ENCODE measurements around the gene HIF1A.
A peak's percentile ranks its signal among the peaks of the same experiment; 100 is the strongest.
"Not testable (repeated sequence)": the region's sequence is repeated elsewhere in the genome, so short reads cannot be mapped to it uniquely, and the experiment has no call there.

HIF1A gene

GRCh38 chr14:61710853-61711817, 15.8 kb downstream of the HIF1A start:
- DNase-seq: peak; percentile 32

DNA sequence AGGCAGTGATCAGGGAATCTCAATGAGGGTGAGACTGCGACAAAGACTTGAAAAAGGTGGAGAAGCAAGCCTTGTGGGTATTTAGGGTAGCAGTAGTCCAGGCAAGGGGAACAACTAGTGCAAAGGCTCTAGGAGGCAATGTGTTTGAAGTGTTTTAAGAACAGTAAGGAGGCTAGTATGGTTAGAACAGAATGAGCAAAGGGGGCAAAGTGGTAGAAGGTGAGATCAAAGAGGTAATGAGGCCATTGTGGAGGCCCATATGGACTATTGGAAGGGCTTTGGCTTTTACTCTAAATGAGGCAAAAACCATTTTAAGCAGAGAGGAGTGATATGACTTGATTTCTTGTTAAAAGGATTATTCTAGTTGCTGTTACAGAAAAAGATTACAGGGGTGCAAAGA, 16.8 kb downstream of the HIF1A start:
- no peak for DNase-seq

- DNase-seq: no peak
These were observed 18.6 kb downstream of the HIF1A start for GRCh38 chr14:61713724-61714437.

- no peak for DNase-seq
These were observed 21.6 kb downstream of the HIF1A start for GRCh38 chr14:61716956-61717355.

- no peak for DNase-seq
These were observed 22.7 kb downstream of the HIF1A start for GRCh38 chr14:61718039-61718438.

DNA sequence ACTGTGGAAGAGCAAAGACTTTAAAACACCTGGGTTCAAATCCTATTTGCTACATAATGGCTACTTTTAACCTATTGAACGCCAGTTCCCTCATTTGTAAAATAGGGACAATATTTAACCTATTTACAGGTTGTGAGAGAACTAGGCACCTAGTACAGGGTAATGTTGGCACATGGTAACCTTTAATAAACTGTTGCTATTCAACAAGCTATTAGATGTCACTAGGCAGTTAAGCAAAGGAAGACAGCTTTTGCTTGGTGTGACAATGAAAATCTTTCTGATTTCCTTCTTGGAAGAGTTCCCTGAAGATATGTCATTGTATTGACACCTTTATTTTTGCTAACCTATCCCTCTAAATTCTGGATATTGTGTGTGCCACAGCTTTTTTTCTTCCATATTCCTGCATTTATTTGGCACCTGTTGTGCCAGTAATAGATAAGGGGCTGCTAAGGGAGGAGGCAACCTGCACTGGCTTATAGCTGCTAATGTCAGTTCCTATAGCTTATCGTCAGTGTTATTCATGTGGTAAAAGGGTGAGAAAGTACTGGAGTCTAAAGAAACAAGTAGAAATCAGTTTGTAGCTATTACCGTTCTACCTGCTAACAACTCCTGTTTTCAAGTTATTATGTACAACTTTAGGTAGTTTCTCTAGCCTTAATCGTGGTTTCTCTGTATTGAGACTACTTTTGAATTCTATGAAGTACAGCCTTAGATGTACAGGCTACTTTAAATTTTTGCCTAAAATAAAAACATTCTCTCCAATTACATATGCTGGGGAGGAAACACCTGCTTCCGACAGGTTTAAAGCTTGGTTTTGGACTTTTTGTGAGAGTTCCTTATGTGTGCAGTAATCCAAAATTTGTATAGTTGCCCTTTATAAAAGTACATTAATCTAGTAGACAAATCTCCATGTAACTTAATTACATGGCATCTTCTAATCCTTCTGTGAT, 24.3 kb downstream of the HIF1A start:
- no peak for DNase-seq

GRCh38 chr14:61720294-61720661, 25.0 kb downstream of the HIF1A start:
- no peak for DNase-seq

- no peak for DNase-seq
These were observed 25.4 kb downstream of the HIF1A start for GRCh38 chr14:61720741-61721140.

GRCh38 chr14:61724133-61724532, 28.8 kb downstream of the HIF1A start:
- no peak for DNase-seq

GRCh38 chr14:61726778-61727658, 31.7 kb downstream of the HIF1A start:
- DNase-seq: no peak

- DNase-seq: no peak
These were observed 35.6 kb downstream of the HIF1A start for GRCh38 chr14:61730756-61731373.

DNA sequence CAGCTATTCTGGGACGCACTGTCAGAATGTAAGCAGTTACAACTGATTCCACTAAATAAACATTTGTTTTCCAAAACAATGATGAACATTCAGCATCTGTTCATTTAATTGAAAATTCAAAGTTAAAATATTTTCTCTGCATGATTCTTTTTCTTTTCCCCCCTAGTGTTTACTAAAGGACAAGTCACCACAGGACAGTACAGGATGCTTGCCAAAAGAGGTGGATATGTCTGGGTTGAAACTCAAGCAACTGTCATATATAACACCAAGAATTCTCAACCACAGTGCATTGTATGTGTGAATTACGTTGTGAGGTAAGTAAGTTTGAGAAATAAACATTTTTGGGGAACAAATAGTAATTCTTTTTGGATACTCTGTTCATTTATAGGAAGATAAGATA, 38.7 kb downstream of the HIF1A start:
- DNase-seq: no peak

DNA sequence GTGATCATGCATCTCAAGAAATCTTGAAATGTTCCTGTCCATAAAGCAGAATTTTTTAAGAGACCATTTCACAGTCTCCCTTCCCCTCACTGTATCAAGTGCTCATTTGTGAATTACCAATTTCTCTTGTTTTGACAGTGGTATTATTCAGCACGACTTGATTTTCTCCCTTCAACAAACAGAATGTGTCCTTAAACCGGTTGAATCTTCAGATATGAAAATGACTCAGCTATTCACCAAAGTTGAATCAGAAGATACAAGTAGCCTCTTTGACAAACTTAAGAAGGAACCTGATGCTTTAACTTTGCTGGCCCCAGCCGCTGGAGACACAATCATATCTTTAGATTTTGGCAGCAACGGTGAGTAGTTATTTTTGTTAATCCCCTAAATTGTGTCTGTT, 41.4 kb downstream of the HIF1A start:
- no peak for DNase-seq

DNA sequence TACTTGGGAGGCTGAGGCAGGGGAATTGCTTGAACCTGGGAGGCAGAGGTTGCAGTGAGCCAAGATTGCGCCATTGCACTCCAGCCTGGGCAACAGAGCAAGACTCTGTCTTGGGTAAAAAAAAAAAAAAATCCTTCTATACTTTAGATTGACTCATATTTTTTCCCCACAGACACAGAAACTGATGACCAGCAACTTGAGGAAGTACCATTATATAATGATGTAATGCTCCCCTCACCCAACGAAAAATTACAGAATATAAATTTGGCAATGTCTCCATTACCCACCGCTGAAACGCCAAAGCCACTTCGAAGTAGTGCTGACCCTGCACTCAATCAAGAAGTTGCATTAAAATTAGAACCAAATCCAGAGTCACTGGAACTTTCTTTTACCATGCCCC, 42.6 kb downstream of the HIF1A start:
- no peak for DNase-seq

GRCh38 chr14:61739133-61739532, 43.8 kb downstream of the HIF1A start:
- no peak for DNase-seq

DNA sequence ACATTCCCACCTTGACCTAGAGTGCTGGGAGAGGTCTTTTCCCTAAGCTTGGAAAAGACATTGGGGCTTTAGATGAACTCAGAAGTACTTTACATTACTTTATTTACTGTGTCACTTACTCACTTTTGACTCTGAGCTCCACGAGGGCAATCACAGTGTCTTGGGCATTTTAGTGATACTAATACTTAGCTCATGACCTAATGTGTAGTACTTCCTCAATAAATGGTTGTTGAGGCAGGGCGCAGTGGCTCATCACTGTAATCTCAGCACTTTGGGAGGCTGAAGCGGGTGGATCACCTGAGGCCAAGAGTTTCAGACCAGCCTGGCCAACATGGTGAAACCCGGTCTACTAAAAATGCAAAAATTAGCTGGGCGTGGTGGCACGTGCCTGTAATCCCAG, 47.1 kb downstream of the HIF1A start:
- no peak for DNase-seq

DNA sequence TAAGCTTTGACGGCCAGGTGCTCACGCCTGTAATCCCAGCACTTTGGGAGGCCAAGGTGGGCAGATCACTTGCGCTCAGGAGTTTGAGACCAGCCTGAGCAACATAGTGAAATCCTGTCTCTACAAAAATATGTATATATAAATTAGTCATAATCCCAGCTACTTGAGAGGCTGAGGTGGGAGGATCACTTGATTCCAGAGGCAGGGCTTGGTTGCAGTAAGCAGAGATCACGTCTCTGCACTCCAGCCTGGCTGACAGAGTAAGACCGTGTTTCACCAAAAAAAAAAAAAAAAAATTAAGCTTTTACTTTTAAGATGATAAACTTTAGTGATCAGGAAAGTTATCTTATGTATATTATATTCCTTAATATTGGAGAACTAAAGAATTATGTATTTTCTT, 48.9 kb downstream of the HIF1A start:
- DNase-seq: no peak

- DNase-seq: not testable (repeated sequence)
These were observed 51.0 kb downstream of the HIF1A start for GRCh38 chr14:61746346-61746745.

DNA sequence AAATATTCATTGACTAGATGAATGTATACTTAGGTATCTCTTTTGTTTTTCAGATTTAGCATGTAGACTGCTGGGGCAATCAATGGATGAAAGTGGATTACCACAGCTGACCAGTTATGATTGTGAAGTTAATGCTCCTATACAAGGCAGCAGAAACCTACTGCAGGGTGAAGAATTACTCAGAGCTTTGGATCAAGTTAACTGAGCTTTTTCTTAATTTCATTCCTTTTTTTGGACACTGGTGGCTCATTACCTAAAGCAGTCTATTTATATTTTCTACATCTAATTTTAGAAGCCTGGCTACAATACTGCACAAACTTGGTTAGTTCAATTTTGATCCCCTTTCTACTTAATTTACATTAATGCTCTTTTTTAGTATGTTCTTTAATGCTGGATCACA, 51.6 kb downstream of the HIF1A start:
- no peak for DNase-seq

DNA sequence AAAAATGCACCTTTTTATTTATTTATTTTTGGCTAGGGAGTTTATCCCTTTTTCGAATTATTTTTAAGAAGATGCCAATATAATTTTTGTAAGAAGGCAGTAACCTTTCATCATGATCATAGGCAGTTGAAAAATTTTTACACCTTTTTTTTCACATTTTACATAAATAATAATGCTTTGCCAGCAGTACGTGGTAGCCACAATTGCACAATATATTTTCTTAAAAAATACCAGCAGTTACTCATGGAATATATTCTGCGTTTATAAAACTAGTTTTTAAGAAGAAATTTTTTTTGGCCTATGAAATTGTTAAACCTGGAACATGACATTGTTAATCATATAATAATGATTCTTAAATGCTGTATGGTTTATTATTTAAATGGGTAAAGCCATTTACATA, 52.0 kb downstream of the HIF1A start:
- DNase-seq: no peak

GRCh38 chr14:61749264-61749663, 54.0 kb downstream of the HIF1A start:
- no peak for DNase-seq

DNA sequence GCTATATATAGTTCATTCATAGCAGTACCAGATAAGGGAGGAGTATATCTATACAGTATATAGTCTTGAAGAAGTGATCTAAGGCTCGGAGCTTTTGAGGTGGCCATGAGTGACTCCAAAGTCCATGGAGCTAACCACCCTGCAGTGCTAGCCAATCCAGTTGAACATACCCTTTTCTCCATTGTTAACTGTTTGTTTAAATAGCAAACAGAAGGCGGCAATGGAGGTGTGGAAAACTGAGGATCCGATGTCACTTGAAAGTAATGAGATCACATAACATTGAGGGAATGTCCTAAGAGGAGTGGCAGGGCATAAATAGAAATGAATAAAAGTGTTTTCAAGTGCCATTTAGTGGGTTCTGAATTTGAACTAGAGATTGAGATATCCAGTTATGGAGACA, 54.6 kb downstream of the HIF1A start:
- peak; percentile 20 for DNase-seq
